ENCODE measurements around the gene ENPP7. TPM values are rescaled to one million over a fixed set of nuclear protein-coding genes. Genes with fewer than 3 reads are reported as not detected.

Gene ENPP7
- total RNA-seq, 1 donor from 2014 or later, result not detected

- no peaks in the 10 kb centered on the region for H3K36me3 Mint-ChIP-seq
- no peak overlapping the region for H3K4me3 Mint-ChIP-seq
- DNase-seq (ENCODE audit: low spot score in 2 of 2, unreplicated experiment in 2 of 2), result no peak
- no peaks in the 10 kb centered on the region for H3K9me3 Mint-ChIP-seq
- H3K4me1 Mint-ChIP-seq, result peaks cover 15% of the 10 kb centered on the region
- H3K27ac Mint-ChIP-seq, result no peak overlapping the region
- H3K27me3 Mint-ChIP-seq (ENCODE audit: low read depth), result peaks cover 59% of the 10 kb centered on the region
- TF ChIP-seq CTCF (IDR thresholded peaks at IDR 0.05; ENCODE audit: unreplicated experiment), result no peak
Observed at GRCh38 chr17:79745641-79746105, 14.9 kb downstream of the ENPP7 start.

GRCh38 chr17:79746889-79747507 is 16.3 kb downstream of the ENPP7 start:
- H3K36me3 Mint-ChIP-seq, result no peaks in the 10 kb centered on the region
- peak overlapping the region; percentile 47 for H3K4me3 Mint-ChIP-seq
- TF ChIP-seq CTCF (IDR thresholded peaks at IDR 0.05; ENCODE audit: unreplicated experiment), result no peak
- H3K9me3 Mint-ChIP-seq, result no peaks in the 10 kb centered on the region
- peaks cover 15% of the 10 kb centered on the region for H3K4me1 Mint-ChIP-seq
- no peak for DNase-seq (ENCODE audit: low spot score in 2 of 2, unreplicated experiment in 2 of 2)
- H3K27ac Mint-ChIP-seq, result no peak overlapping the region
- peaks cover 72% of the 10 kb centered on the region for H3K27me3 Mint-ChIP-seq (ENCODE audit: low read depth)

GRCh38 chr17:79747508-79748294 is 17.0 kb downstream of the ENPP7 start:
- TF ChIP-seq CTCF (IDR thresholded peaks at IDR 0.05; ENCODE audit: unreplicated experiment), result no peak
- Mint-ChIP-seq H3K4me3 (peak overlapping the region; percentile 56), H3K27ac (no peak overlapping the region), H3K27me3 (ENCODE audit: low read depth) (peaks cover 75% of the 10 kb centered on the region), H3K9me3 (no peaks in the 10 kb centered on the region), H3K36me3 (no peaks in the 10 kb centered on the region), H3K4me1 (peaks cover 15% of the 10 kb centered on the region)
- DNase-seq (ENCODE audit: low spot score in 2 of 2, unreplicated experiment in 2 of 2), result no peak

- Mint-ChIP-seq H3K27ac (no peak overlapping the region), H3K4me3 (peak overlapping the region; percentile 6), H3K36me3 (no peaks in the 10 kb centered on the region), H3K27me3 (ENCODE audit: low read depth) (peaks cover 74% of the 10 kb centered on the region), H3K4me1 (peaks cover 15% of the 10 kb centered on the region), H3K9me3 (no peaks in the 10 kb centered on the region)
- no peak for DNase-seq (ENCODE audit: low spot score in 2 of 2, unreplicated experiment in 2 of 2)
- no peak for TF ChIP-seq CTCF (IDR thresholded peaks at IDR 0.05; ENCODE audit: unreplicated experiment)
Observed at GRCh38 chr17:79748295-79749099, 17.8 kb downstream of the ENPP7 start.

- Mint-ChIP-seq H3K27me3 (ENCODE audit: low read depth) (peaks cover 70% of the 10 kb centered on the region), H3K9me3 (no peaks in the 10 kb centered on the region), H3K36me3 (no peaks in the 10 kb centered on the region), H3K4me3 (no peak overlapping the region), H3K4me1 (peaks cover 15% of the 10 kb centered on the region), H3K27ac (no peak overlapping the region)
- DNase-seq (ENCODE audit: low spot score in 2 of 2, unreplicated experiment in 2 of 2), result no peak
- no peak for TF ChIP-seq CTCF (IDR thresholded peaks at IDR 0.05; ENCODE audit: unreplicated experiment)
Observed at GRCh38 chr17:79749156-79749815, 18.5 kb downstream of the ENPP7 start.
